ENCODE results near the gene RFX5.
A peak's percentile ranks its signal among the peaks of the same experiment; 100 is the strongest.

Gene RFX5

GRCh38 chr1:151325646-151326429 lies 21.2 kb downstream of the RFX5 start:
- Histone ChIP-seq H3K4me3 (ENCODE audit: low read length in 2 of 2) (peak overlapping the region in 1 of 2 donors; percentile 62), H3K9me3 (replicated peaks in 1 of 2; ENCODE audit: control insufficient read depth in 2 of 2, insufficient read depth in 1 of 2, low read depth in 1 of 2, low read length in 2 of 2) (no peaks in the 10 kb centered on the region), H3K79me1 (ENCODE audit: low read depth, low read length) (peaks cover 3% of the 10 kb centered on the region), H3K14ac (ENCODE audit: low read length) (no peak overlapping the region), H3K23ac (ENCODE audit: low read depth, low read length, poor library complexity) (no peak overlapping the region), H3K27ac (replicated peaks; ENCODE audit: low read length) (no peak overlapping the region), H3K36me3 (replicated peaks in 1 of 2; ENCODE audit: control insufficient read depth in 2 of 2, insufficient read depth in 2 of 2, low read length in 2 of 2) (peaks cover 7 to 36% of the 10 kb centered on the region in 2 donors), H2AK5ac (ENCODE audit: low read depth, low read length) (no peak overlapping the region), H4K91ac (ENCODE audit: low read depth, low read length, poor library complexity) (no peak overlapping the region), H3K4me2 (ENCODE audit: insufficient read depth, low read length, poor library complexity, severe bottlenecking) (no peak overlapping the region), H2BK120ac (ENCODE audit: low read depth, low read length) (no peak overlapping the region), H3K9ac (ENCODE audit: low read depth, low read length, poor library complexity) (no peak overlapping the region), H3K27me3 (ENCODE audit: control insufficient read depth in 3 of 3, insufficient read depth in 3 of 3, low read depth in 1 of 3, low read length in 3 of 3) (no peaks in the 10 kb centered on the region), H2BK5ac (ENCODE audit: low read length) (no peak overlapping the region), H3K18ac (ENCODE audit: low read length) (no peak overlapping the region), H2AFZ (ENCODE audit: low read length) (no peak overlapping the region), H4K8ac (ENCODE audit: low read depth, low read length) (no peak overlapping the region), H2BK15ac (ENCODE audit: low read length) (no peak overlapping the region), H2BK12ac (ENCODE audit: low read length) (no peak overlapping the region), H3K4ac (ENCODE audit: low read length) (no peak overlapping the region), H3K4me1 (ENCODE audit: control insufficient read depth in 2 of 2, insufficient read depth in 1 of 2, low read depth in 1 of 2, low read length in 2 of 2) (peaks cover 4 to 9% of the 10 kb centered on the region in 2 donors)
- WGBS, 2 donors (ENCODE audit: extremely low coverage in 2 of 2, insufficient read length in 2 of 2, insufficient replicate concordance in 1 of 2) = no CpG with 5 or more reads among the region's 5 CpGs
- no peak for DNase-seq (ENCODE audit: low spot score)

- H2AFZ ChIP-seq (ENCODE audit: low read length) = no peak overlapping the region
- no peak overlapping the region for H3K23ac ChIP-seq (ENCODE audit: low read depth, low read length, poor library complexity)
- no peak overlapping the region for H4K91ac ChIP-seq (ENCODE audit: low read depth, low read length, poor library complexity)
- H3K18ac ChIP-seq (ENCODE audit: low read length) = no peak overlapping the region
- no peak overlapping the region for H2BK15ac ChIP-seq (ENCODE audit: low read length)
- H4K8ac ChIP-seq (ENCODE audit: low read depth, low read length) = no peak overlapping the region
- H3K4me3 ChIP-seq (ENCODE audit: low read length in 2 of 2) = no peak overlapping the region
- no peak overlapping the region for H3K4ac ChIP-seq (ENCODE audit: low read length)
- H2BK5ac ChIP-seq (ENCODE audit: low read length) = no peak overlapping the region
- H3K4me2 ChIP-seq (ENCODE audit: insufficient read depth, low read length, poor library complexity, severe bottlenecking) = no peak overlapping the region
- peaks cover 7 to 42% of the 10 kb centered on the region in 2 donors for H3K36me3 ChIP-seq (replicated peaks in 1 of 2; ENCODE audit: control insufficient read depth in 2 of 2, insufficient read depth in 2 of 2, low read length in 2 of 2)
- peaks cover 3% of the 10 kb centered on the region for H3K79me1 ChIP-seq (ENCODE audit: low read depth, low read length)
- no peak overlapping the region for H3K27ac ChIP-seq (replicated peaks; ENCODE audit: low read length)
- H2AK5ac ChIP-seq (ENCODE audit: low read depth, low read length) = no peak overlapping the region
- H2BK12ac ChIP-seq (ENCODE audit: low read length) = no peak overlapping the region
- no peaks in the 10 kb centered on the region for H3K9me3 ChIP-seq (replicated peaks in 1 of 2; ENCODE audit: control insufficient read depth in 2 of 2, insufficient read depth in 1 of 2, low read depth in 1 of 2, low read length in 2 of 2)
- H3K14ac ChIP-seq (ENCODE audit: low read length) = no peak overlapping the region
- peaks cover 4 to 9% of the 10 kb centered on the region in 2 donors for H3K4me1 ChIP-seq (ENCODE audit: control insufficient read depth in 2 of 2, insufficient read depth in 1 of 2, low read depth in 1 of 2, low read length in 2 of 2)
- no peak overlapping the region for H2BK120ac ChIP-seq (ENCODE audit: low read depth, low read length)
- no peak for DNase-seq (ENCODE audit: low spot score)
- no peaks in the 10 kb centered on the region for H3K27me3 ChIP-seq (ENCODE audit: control insufficient read depth in 3 of 3, insufficient read depth in 3 of 3, low read depth in 1 of 3, low read length in 3 of 3)
- H3K9ac ChIP-seq (ENCODE audit: low read depth, low read length, poor library complexity) = no peak overlapping the region
- no CpG with 5 or more reads among the region's 7 CpGs for WGBS, 2 donors (ENCODE audit: extremely low coverage in 2 of 2, insufficient read length in 2 of 2, insufficient replicate concordance in 1 of 2)
Measured at GRCh38 chr1:151325231-151325630, 21.8 kb downstream of the RFX5 start.

GRCh38 chr1:151324390-151324930 lies 22.6 kb downstream of the RFX5 start:
- Histone ChIP-seq H3K4me1 (ENCODE audit: control insufficient read depth in 2 of 2, insufficient read depth in 1 of 2, low read depth in 1 of 2, low read length in 2 of 2) (peaks cover 4 to 9% of the 10 kb centered on the region in 2 donors), H3K18ac (ENCODE audit: low read length) (no peak overlapping the region), H2AK5ac (ENCODE audit: low read depth, low read length) (no peak overlapping the region), H3K36me3 (replicated peaks in 1 of 2; ENCODE audit: control insufficient read depth in 2 of 2, insufficient read depth in 2 of 2, low read length in 2 of 2) (peaks cover 7 to 45% of the 10 kb centered on the region in 2 donors), H2BK120ac (ENCODE audit: low read depth, low read length) (no peak overlapping the region), H3K27me3 (ENCODE audit: control insufficient read depth in 3 of 3, insufficient read depth in 3 of 3, low read depth in 1 of 3, low read length in 3 of 3) (no peaks in the 10 kb centered on the region), H3K9me3 (replicated peaks in 1 of 2; ENCODE audit: control insufficient read depth in 2 of 2, insufficient read depth in 1 of 2, low read depth in 1 of 2, low read length in 2 of 2) (no peaks in the 10 kb centered on the region), H3K23ac (ENCODE audit: low read depth, low read length, poor library complexity) (no peak overlapping the region), H2BK5ac (ENCODE audit: low read length) (no peak overlapping the region), H2BK12ac (ENCODE audit: low read length) (no peak overlapping the region), H3K4me3 (ENCODE audit: low read length in 2 of 2) (no peak overlapping the region), H4K8ac (ENCODE audit: low read depth, low read length) (no peak overlapping the region), H3K4me2 (ENCODE audit: insufficient read depth, low read length, poor library complexity, severe bottlenecking) (no peak overlapping the region), H2BK15ac (ENCODE audit: low read length) (no peak overlapping the region), H3K27ac (replicated peaks; ENCODE audit: low read length) (no peak overlapping the region), H3K9ac (ENCODE audit: low read depth, low read length, poor library complexity) (no peak overlapping the region), H3K79me1 (ENCODE audit: low read depth, low read length) (peaks cover 3% of the 10 kb centered on the region), H2AFZ (ENCODE audit: low read length) (no peak overlapping the region), H4K91ac (ENCODE audit: low read depth, low read length, poor library complexity) (no peak overlapping the region), H3K14ac (ENCODE audit: low read length) (no peak overlapping the region), H3K4ac (ENCODE audit: low read length) (no peak overlapping the region)
- DNase-seq (ENCODE audit: low spot score) = no peak
- no CpG with 5 or more reads among the region's 4 CpGs for WGBS, 2 donors (ENCODE audit: extremely low coverage in 2 of 2, insufficient read length in 2 of 2, insufficient replicate concordance in 1 of 2)

- peaks cover 16 to 69% of the 10 kb centered on the region in 2 donors for H3K36me3 ChIP-seq (replicated peaks in 1 of 2; ENCODE audit: control insufficient read depth in 2 of 2, insufficient read depth in 2 of 2, low read length in 2 of 2)
Measured at GRCh38 chr1:151318975-151319374, 28.1 kb downstream of the RFX5 start.

More at GRCh38 chr1:151318975-151319374, 28.1 kb downstream of the RFX5 start:
- H3K23ac ChIP-seq (ENCODE audit: low read depth, low read length, poor library complexity) = no peak overlapping the region
- H3K4me2 ChIP-seq (ENCODE audit: insufficient read depth, low read length, poor library complexity, severe bottlenecking) = no peak overlapping the region
- H2BK120ac ChIP-seq (ENCODE audit: low read depth, low read length) = no peak overlapping the region
- H2BK5ac ChIP-seq (ENCODE audit: low read length) = no peak overlapping the region
- no peak overlapping the region for H3K14ac ChIP-seq (ENCODE audit: low read length)
- no peak overlapping the region for H3K18ac ChIP-seq (ENCODE audit: low read length)
- H2AK5ac ChIP-seq (ENCODE audit: low read depth, low read length) = no peak overlapping the region
- no peaks in the 10 kb centered on the region for H3K27me3 ChIP-seq (ENCODE audit: control insufficient read depth in 3 of 3, insufficient read depth in 3 of 3, low read depth in 1 of 3, low read length in 3 of 3)
- H4K91ac ChIP-seq (ENCODE audit: low read depth, low read length, poor library complexity) = no peak overlapping the region
- no peaks in the 10 kb centered on the region for H3K9me3 ChIP-seq (replicated peaks in 1 of 2; ENCODE audit: control insufficient read depth in 2 of 2, insufficient read depth in 1 of 2, low read depth in 1 of 2, low read length in 2 of 2)
- H3K4ac ChIP-seq (ENCODE audit: low read length) = no peak overlapping the region
- H3K4me3 ChIP-seq (ENCODE audit: low read length in 2 of 2) = no peak overlapping the region
- no peak overlapping the region for H2AFZ ChIP-seq (ENCODE audit: low read length)
- H2BK15ac ChIP-seq (ENCODE audit: low read length) = no peak overlapping the region
- no peaks in the 10 kb centered on the region for H3K4me1 ChIP-seq (ENCODE audit: control insufficient read depth in 2 of 2, insufficient read depth in 1 of 2, low read depth in 1 of 2, low read length in 2 of 2)
- H3K27ac ChIP-seq (replicated peaks; ENCODE audit: low read length) = no peak overlapping the region
- H4K8ac ChIP-seq (ENCODE audit: low read depth, low read length) = no peak overlapping the region
- no peaks in the 10 kb centered on the region for H3K79me1 ChIP-seq (ENCODE audit: low read depth, low read length)
- no peak overlapping the region for H3K9ac ChIP-seq (ENCODE audit: low read depth, low read length, poor library complexity)
- no peak overlapping the region for H2BK12ac ChIP-seq (ENCODE audit: low read length)
- no peak for DNase-seq (ENCODE audit: low spot score)
- no CpG with 5 or more reads among the region's 3 CpGs for WGBS, 2 donors (ENCODE audit: extremely low coverage in 2 of 2, insufficient read length in 2 of 2, insufficient replicate concordance in 1 of 2)

Measured in neuronal stem cell (in vitro differentiated cells).